HepG2 (cell line): ENCODE measurements around the gene MAN1B1. TPM values are rescaled to one million over a fixed set of nuclear protein-coding genes. Genes with fewer than 3 reads are reported as not detected.
A peak's percentile ranks its signal among the peaks of the same experiment; 100 is the strongest.

ENCODE experiments used
- AHR ChIP-seq: IDR thresholded peaks from 2 replicates; pipeline ENCODE4 v1.6.1; 2018; ENCODE audit warnings: missing genetic modification reagents, missing compliant biosample characterization
- ATAD3A ChIP-seq: sonication (generic); formaldehyde crosslinking; IDR thresholded peaks from 2 replicates; pipeline ENCODE4 v1.4.0; 2020; ENCODE audit warnings: missing genetic modification reagents
- ATF7-NPFF ChIP-seq: sonication (generic); formaldehyde crosslinking; IDR thresholded peaks from 2 replicates; pipeline ENCODE4 v1.8.1; 2023; ENCODE audit warnings: mild to moderate bottlenecking, low read depth, missing genetic modification reagents, moderate library complexity
- BRCA1 ChIP-seq: sonication (generic); formaldehyde crosslinking; IDR thresholded peaks from 2 replicates; pipeline ENCODE4 v1.4.0; 2020; ENCODE audit warnings: missing genetic modification reagents
- FOXO1 ChIP-seq: sonication (generic); formaldehyde crosslinking; IDR thresholded peaks from 2 replicates; pipeline ENCODE4 v1.4.0; 2020; ENCODE audit warnings: missing genetic modification reagents
- HNF1A ChIP-seq, 2 experiments: sonication (generic) in 1 of 2; formaldehyde crosslinking in 1 of 2; IDR thresholded peaks; 2 replicates each; pipeline versions ENCODE4 v1.4.0 to v1.6.1; 2016 to 2020; ENCODE audit warnings: borderline replicate concordance in 1 of 2, low read depth in 1 of 2, mild to moderate bottlenecking in 1 of 2, missing genetic modification reagents in 1 of 2
- MTA1 ChIP-seq: sonication (generic); formaldehyde crosslinking; IDR thresholded peaks from 2 replicates; pipeline ENCODE4 v1.4.0; 2020; ENCODE audit warnings: missing genetic modification reagents, mild to moderate bottlenecking, borderline replicate concordance
- NFAT5 ChIP-seq: sonication (generic); formaldehyde crosslinking; IDR thresholded peaks from 2 replicates; pipeline ENCODE4 v1.4.0; 2020; ENCODE audit warnings: missing genetic modification reagents
- PBX3 ChIP-seq: sonication (generic); formaldehyde crosslinking; IDR thresholded peaks from 2 replicates; pipeline ENCODE4 v1.8.1; 2023; ENCODE audit warnings: missing genetic modification reagents, inconsistent platforms, borderline replicate concordance
- SMC3 ChIP-seq: IDR thresholded peaks from 2 replicates; pipeline ENCODE4 v1.6.1; 2011; ENCODE audit warnings: low read length, improper control_type of control experiment
- SRSF9 ChIP-seq: fragments of 200-400 bp; formaldehyde crosslinking; IDR thresholded peaks from 2 replicates; pipeline ENCODE4 v1.6.1; 2018; ENCODE audit warnings: borderline replicate concordance, mild to moderate bottlenecking, low read depth, low read length; ENCODE audit not compliant: insufficient read depth, poor library complexity, severe bottlenecking
- ZBTB4 ChIP-seq: sonication (generic); formaldehyde crosslinking; IDR thresholded peaks from 2 replicates; pipeline ENCODE4 v1.4.0; 2020; ENCODE audit warnings: missing genetic modification reagents, mild to moderate bottlenecking, borderline replicate concordance
- ZIK1 ChIP-seq: sonication (generic); formaldehyde crosslinking; IDR thresholded peaks from 2 replicates; pipeline ENCODE4 v1.5.0; 2020; ENCODE audit warnings: mild to moderate bottlenecking, low read depth, missing genetic modification reagents, borderline replicate concordance
- ZNF501 ChIP-seq: sonication (generic); formaldehyde crosslinking; IDR thresholded peaks from 2 replicates; pipeline ENCODE4 v1.5.1; 2020; ENCODE audit warnings: mild to moderate bottlenecking, moderate library complexity, missing genetic modification reagents
- polyA plus RNA-seq, 8 experiments: library from polyadenylated mRNA; depleted of rRNA in 3 of 8; stranded (reverse) in 7 of 8; unstranded in 1 of 8; fragments of >200 nt; fragmentation: Illumina TruSeq in 4 of 8; extraction: Trizol in 4 of 8; gene quantifications; 2 replicates each; pipeline versions ENCODE4 v1.2.1 to v1.2.3, GENCODE V29; 2011 to 2016; ENCODE audit warnings: low read depth in 4 of 8, missing spikeins in 1 of 8, mixed read lengths in 1 of 8; ENCODE audit not compliant: insufficient read depth in 1 of 8
- total RNA-seq, 5 experiments: library from RNA; depleted of rRNA; stranded (reverse); fragments of >200 nt; fragmentation: Illumina TruSeq; extraction: Trizol; gene quantifications; 2 replicates each; pipeline ENCODE4 v1.2.3, GENCODE V29; 2016; ENCODE audit warnings: low read depth in 1 of 5

MAN1B1 gene
- total and polyA plus RNA-seq, 2 of the 13 experiments (the other 11 are each of a cell fraction or from before 2014, with no cell fraction given) = 48.9 to 59.5 TPM

- TF ChIP-seq HNF1A (IDR thresholded peaks at IDR 0.05; ENCODE audit: low read depth) (no peak), HNF1A (CRISPR knock-in tag; IDR thresholded peaks at IDR 0.05; ENCODE audit: borderline replicate concordance) (no peak), SRSF9 (no peak), SMC3 (no peak), ATF7-NPFF (CRISPR knock-in tag) (peak; percentile 24; the same call in 1 of the 2 replicates), ZIK1 (no peak), ZBTB4 (CRISPR knock-in tag) (no peak), AHR (no peak), NFAT5 (CRISPR knock-in tag) (no peak), PBX3 (CRISPR knock-in tag) (no peak), MTA1 (CRISPR knock-in tag) (no peak), ATAD3A (CRISPR knock-in tag) (no peak), BRCA1 (CRISPR knock-in tag) (no peak), FOXO1 (CRISPR knock-in tag) (no peak), ZNF501 (CRISPR knock-in tag) (no peak)
These were observed 29.9 kb upstream of the MAN1B1 start (continued) for GRCh38 chr9:137056739-137057415.
